Hair follicle dermal papilla cell (primary cell): Measurements from ENCODE around the gene DDX42. TPM values are rescaled to one million over a fixed set of nuclear protein-coding genes. Genes with fewer than 3 reads are reported as not detected.

Experiments used
- total RNA-seq: library from RNA; depleted of rRNA; stranded (reverse); fragments of >200 nt; gene quantifications from 2 replicates; pipeline ENCODE4 v1.2.3, GENCODE V29; 2012

Gene DDX42, protein sequence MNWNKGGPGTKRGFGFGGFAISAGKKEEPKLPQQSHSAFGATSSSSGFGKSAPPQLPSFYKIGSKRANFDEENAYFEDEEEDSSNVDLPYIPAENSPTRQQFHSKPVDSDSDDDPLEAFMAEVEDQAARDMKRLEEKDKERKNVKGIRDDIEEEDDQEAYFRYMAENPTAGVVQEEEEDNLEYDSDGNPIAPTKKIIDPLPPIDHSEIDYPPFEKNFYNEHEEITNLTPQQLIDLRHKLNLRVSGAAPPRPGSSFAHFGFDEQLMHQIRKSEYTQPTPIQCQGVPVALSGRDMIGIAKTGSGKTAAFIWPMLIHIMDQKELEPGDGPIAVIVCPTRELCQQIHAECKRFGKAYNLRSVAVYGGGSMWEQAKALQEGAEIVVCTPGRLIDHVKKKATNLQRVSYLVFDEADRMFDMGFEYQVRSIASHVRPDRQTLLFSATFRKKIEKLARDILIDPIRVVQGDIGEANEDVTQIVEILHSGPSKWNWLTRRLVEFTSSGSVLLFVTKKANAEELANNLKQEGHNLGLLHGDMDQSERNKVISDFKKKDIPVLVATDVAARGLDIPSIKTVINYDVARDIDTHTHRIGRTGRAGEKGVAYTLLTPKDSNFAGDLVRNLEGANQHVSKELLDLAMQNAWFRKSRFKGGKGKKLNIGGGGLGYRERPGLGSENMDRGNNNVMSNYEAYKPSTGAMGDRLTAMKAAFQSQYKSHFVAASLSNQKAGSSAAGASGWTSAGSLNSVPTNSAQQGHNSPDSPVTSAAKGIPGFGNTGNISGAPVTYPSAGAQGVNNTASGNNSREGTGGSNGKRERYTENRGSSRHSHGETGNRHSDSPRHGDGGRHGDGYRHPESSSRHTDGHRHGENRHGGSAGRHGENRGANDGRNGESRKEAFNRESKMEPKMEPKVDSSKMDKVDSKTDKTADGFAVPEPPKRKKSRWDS
- total RNA-seq, result 66.4 and 72.7 TPM in 2 replicates

DNA sequence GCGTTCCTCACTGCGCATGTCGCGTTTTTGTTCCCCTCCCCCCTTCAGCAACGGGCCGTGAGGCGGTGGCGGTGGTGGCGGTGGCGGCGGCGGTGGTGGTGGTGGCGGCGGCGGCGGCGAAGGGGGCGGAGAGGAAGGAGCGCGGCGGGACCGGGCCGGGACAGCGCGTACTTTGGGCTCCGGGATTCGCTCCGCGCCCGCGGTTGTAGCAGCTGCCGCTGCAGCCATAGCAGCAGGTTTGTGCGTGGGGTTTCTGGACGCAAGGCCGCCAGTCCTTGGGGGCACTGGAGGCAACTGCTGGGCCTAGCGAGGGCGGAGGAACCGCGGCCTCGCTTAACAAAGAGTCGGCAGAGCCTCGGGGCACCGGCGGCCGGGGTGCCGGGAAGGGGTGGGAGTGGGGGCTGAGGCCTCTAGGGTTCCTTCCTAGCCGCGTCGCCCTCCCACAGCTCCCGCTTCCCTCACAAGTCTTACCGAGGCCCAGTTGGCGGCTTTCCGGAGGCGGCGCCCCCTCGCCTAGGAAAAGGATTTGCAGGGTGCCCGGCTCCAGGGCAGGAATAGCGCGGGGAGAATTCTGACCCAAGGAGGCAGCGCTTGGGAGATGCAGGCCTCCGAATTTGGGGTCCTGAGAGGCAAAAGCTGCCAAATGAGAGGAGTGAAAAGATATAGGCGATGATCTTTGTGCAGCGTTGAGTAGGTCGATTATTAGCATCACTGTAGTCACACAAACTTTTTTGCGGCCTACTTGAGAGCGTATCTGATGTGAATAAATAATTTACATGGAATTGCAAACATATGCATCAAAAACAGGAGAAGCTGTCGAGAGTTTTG, at the start of gene DDX42:
DDX42 (plus strand) TSS at position 30 of the 828 bp plus-strand sequence. CDS start 12,880 bp downstream, outside the sequence.

DNA sequence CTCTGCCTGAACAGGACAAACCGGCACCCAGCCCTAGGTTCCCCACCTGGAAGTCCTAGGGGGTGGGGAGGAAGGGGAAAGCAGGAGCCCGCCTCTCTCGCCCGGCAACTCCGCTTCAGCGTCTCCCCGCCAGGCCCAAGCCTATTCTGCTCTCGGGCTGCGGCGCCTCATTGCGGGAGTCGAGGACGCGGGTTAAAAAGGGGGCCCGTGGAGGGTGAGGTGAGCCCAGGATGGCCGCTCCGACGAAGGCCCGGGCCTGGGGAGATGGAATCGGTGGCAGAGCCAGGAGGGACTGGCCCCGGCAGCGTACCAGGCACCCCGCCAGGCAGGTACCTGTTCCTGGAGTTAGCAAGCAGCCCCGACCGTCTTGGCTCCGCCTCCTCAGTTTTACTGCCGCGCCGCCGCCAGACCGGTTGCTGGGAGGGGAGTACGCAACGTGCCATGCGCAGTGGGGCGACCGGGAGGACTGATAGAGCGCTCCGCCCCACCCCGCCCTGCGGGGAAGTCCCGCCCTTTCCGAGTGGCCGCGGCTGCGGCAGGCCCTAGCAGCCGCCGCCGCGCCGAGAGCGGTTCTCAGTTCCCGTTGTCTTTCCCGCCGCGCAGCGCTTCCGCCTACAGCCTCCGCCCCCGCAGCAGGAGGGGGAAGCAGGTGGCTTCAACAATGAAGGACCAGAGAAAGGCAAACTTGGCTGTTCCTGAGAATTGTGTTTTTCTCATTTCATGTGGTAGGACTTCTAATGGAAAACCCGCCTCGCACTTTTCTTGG, 32.4 kb upstream of the DDX42 start, which contains the start of gene STRADA:
STRADA (minus strand) TSS at position 392 of the 766 bp plus-strand sequence. CDS start 13,430 bp downstream, outside the sequence.

DNA sequence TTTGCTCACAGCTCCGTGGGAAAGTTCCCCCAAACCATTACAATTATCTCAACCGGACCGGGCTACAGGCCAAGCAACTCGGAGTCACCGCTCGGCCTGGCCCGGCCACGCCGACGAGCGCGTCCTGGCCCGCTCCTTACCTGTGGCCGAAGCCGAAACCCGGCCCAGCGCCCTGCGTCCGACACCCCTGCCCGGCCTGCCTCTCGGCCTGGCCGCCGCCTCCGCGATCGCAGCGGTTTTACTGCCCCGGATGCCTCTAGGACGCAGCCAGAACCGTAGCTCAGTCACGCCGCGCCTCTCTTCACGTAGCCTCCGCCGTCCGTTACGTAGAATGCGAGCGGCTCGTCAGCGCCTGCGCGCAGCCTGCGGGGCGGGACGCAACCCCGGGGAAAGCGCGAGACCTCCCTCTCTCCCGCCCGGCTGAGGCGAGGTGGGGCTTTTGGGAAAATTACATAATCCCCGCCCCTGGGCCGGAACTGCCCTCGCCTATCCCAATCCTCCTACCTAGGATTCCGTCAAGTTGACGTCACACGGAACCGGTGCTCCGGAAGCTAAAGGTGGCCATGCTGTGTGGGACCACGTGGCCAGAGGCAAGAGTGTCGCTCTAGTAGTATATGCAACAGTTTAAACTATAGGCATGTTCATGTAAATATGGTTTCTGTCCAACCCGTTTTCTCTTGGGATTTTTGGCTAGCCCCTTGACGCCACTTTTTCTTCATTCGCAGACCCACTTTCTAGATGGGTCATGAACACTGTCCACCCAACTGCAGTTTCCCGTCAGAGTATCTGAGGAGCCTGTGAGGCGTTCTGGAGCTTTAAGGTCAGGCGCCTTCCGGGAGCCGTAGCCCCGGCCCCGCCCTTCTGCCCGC, 464 bp upstream of the DDX42 start, which contains the start of gene CCDC47:
CCDC47 (minus strand) TSS at position 326 of the 869 bp plus-strand sequence. CDS start 7,422 bp downstream, outside the sequence.

DNA sequence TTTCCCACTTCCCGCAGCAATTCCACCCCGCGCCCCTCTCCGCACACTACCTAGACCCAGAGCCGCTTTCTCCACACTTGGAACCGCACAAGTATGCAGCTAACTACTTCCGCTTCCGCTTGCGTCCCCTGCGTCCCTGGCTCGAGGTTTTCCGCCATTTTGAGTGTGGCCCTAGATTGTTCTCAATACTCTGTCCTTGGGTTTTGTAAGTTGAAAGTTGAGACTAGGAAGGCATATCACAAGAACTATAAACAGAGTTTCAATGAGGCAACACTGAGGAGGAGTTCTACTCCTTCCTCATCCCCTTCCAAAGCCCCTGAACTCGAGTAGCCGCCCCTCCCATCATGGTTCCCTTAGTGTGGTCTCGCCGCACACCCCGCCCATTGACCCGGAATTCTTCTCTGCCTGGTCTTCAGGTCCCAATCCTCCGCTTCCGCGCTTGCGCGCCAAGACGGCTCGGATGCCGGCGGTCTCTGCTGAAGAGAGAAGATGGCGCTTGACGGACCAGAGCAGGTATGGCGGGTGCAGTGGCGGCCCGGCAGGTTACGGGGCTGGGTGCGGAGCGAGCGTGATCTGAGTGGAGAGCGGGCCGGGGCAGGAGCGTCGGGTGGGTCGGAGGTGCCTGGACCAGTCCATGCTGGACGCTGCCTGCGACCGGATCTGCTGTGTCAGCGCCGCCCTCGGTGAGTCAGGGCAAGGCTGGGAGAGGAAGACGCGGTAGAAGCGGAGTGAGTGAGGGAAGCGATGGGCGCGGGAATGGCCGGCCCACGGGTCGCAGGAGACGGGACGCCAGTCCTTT, 53.2 kb downstream of the DDX42 start, which contains the start of the genes FTSJ3 and PSMC5:
FTSJ3 (minus strand) TSS at position 662 of the 799 bp plus-strand sequence. CDS start 761 bp downstream, outside the sequence.
PSMC5 (plus strand) TSS at position 430 of the 799 bp plus-strand sequence; CDS start at position 490, 60 bp downstream.

DNA sequence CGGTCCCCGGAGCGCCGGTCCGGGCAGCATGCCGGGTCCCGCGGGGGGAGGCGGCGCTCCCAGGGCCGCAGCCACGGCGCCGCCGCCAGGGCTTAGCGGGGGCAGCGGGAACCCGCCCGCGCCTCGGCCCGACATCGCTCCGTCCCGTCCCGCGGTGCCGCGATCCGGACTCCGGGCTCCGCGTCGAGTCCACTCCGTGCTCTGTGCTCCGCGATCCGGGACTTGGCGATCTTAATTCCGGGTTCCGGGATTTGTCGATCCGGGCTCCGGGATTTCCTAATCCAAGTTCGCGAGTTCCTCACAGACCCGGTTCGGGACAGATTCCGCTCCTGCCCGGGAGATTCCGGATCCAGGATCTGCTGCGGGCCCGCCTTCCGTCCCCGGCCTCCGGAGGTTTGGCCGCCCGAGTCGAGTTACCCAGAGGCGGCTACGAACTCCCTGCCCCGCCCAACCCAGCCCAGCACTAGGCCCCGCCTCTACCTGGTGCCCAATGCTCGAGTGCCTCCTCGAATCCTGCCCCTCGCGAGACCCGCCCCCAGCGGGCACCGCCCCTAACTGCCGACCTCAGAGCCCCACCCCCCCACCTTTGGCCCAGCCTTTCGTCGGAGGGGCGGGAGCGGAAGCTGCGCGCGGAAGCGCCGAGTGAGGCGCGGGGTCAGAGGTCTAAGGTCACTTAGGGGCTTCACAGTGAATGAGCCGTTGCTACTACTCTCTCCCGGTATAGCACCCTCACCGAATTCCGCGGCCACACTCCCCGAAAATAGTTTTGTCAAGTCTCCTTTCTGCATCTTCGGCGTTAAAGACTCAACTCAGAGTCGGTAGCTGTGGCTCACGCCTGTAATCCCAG, 68.8 kb downstream of the DDX42 start, which contains the start of gene SMARCD2:
SMARCD2 (minus strand) TSS at position 146 of the 847 bp plus-strand sequence; CDS start at position 135, 11 bp downstream.

Other genes with a start within 250 kb of the DDX42 start
- gene DCAF7, start 223.7 kb upstream of the DDX42 start, total RNA-seq, result 24.2 and 32.9 TPM in 2 replicates
- gene TACO1, start 173.3 kb upstream of the DDX42 start, total RNA-seq, result 19.0 and 22.1 TPM in 2 replicates
- 42.9 and 45.9 TPM in 2 replicates for gene MAP3K3, start 151.8 kb upstream of the DDX42 start, total RNA-seq
- gene LIMD2, start 74.0 kb upstream of the DDX42 start, total RNA-seq, result 6.8 and 10.5 TPM in 2 replicates
- gene STRADA, start 32.4 kb upstream of the DDX42 start, total RNA-seq, result 23.9 and 29.4 TPM in 2 replicates
- gene CCDC47, start 573 bp upstream of the DDX42 start, total RNA-seq, result 47.6 and 51.0 TPM in 2 replicates
- 30.3 and 36.3 TPM in 2 replicates for gene PSMC5, start 53.3 kb downstream of the DDX42 start, total RNA-seq
- 29.5 and 44.5 TPM in 2 replicates for gene FTSJ3, start 53.5 kb downstream of the DDX42 start, total RNA-seq
- gene SMARCD2, start 68.5 kb downstream of the DDX42 start, total RNA-seq, result 92.8 and 99.9 TPM in 2 replicates
- gene CSH2, start 99.5 kb downstream of the DDX42 start, total RNA-seq, result not detected in 2 replicates
- not detected in 2 replicates for gene GH2, start 107.8 kb downstream of the DDX42 start, total RNA-seq
- gene CSH1, start 122.4 kb downstream of the DDX42 start, total RNA-seq, result not detected in 2 replicates
- not detected in 2 replicates for gene CSHL1, start 137.1 kb downstream of the DDX42 start, total RNA-seq
- not detected in 2 replicates for gene GH1, start 144.7 kb downstream of the DDX42 start, total RNA-seq
- 0.16 and 0.24 TPM in 2 replicates for gene CD79B, start 158.2 kb downstream of the DDX42 start, total RNA-seq
- under 0.01 TPM in 1 of 2 replicates, not detected in the other for gene SCN4A, start 198.7 kb downstream of the DDX42 start, total RNA-seq
- gene PRR29, start 224.2 kb downstream of the DDX42 start, total RNA-seq, result under 0.01 TPM in 1 of 2 replicates, not detected in the other
- 0.73 and 1.5 TPM in 2 replicates for gene ICAM2, start 246.5 kb downstream of the DDX42 start, total RNA-seq